Ovary (tissue), 9 donors: ENCODE results near the gene CPLX3. TPM values are rescaled to one million over a fixed set of nuclear protein-coding genes. Genes with fewer than 3 reads are reported as not detected.

Source experiments
- DNase-seq, 5 donors: peaks; one replicate each; pipeline ENCODE4 v3.0.0-alpha.2; 2019 to 2020
- H3K27ac ChIP-seq, 2 donors: fragments of 200-600 bp; one replicate each; pipeline versions ENCODE4 v1.5.1 to v1.8.0; 2019 to 2022
- H3K27me3 ChIP-seq: fragments of 200-600 bp; one replicate; pipeline ENCODE4 v1.8.0; 2022
- H3K36me3 ChIP-seq: fragments of 200-600 bp; sonication (generic); one replicate; pipeline ENCODE4 v1.5.1; 2019
- H3K4me1 ChIP-seq: one replicate; pipeline ENCODE4 v1.8.1; 2013; ENCODE audit warnings: mild to moderate bottlenecking, moderate library complexity; ENCODE audit not compliant: insufficient read depth
- H3K4me3 ChIP-seq: fragments of 200-600 bp; sonication (generic); one replicate; pipeline ENCODE4 v1.5.1; 2017
- H3K9me3 ChIP-seq, 2 donors: fragments of 200-600 bp in 1 of 2; sonication (generic) in 1 of 2; one replicate each; pipeline versions ENCODE4 v1.5.1 to v1.8.1; 2013 to 2019; ENCODE audit warnings: mild to moderate bottlenecking in 1 of 2, moderate library complexity in 1 of 2
- EP300 ChIP-seq: sonication (generic); formaldehyde crosslinking; IDR thresholded peaks from one replicate; pipeline ENCODE4 v1.6.1; 2017; ENCODE audit warnings: antibody characterized with exemption
- POLR2A ChIP-seq: fragments of 450-650 bp; IDR thresholded peaks from one replicate; pipeline ENCODE4 v1.6.1; 2017; ENCODE audit warnings: antibody characterized with exemption, mild to moderate bottlenecking, moderate library complexity
- WGBS, 3 donors: extraction: QIAGEN DNeasy Blood & Tissue Kit in 1 of 3; methylation state at CpG; one replicate each; pipeline versions ENCODE4 v1.1.5 to v1.1.7; 2013 to 2017; 5-methylcytosine and 5-hydroxymethylcytosine counted together
- intact Hi-C, 4 donors: fragments of 100-400 bp; cut with DNase I; formaldehyde crosslinking; loops; one replicate each; pipeline versions ENCODE4 v1.11.0 to v1.15.1; 2022 to 2023
- polyA plus RNA-seq, 2 donors: library from polyadenylated mRNA; stranded (reverse); fragments of 200-250 nt in 1 of 2; fragments of 350-450 nt in 1 of 2; fragmentation: Illumina TruSeq in 1 of 2; extraction: RNeasy Lipid Tissue Mini Kit (QIAGEN cat#74804) in 1 of 2; gene quantifications; one replicate each; pipeline ENCODE4 v1.2.3, GENCODE V29; 2013 to 2014
- total RNA-seq, 7 donors: library from RNA; depleted of rRNA in 2 of 7; stranded (reverse); fragments of >200 nt in 2 of 7; fragmentation: NEBNext Ultra II Directional in 3 of 7; extraction: Animal tissue kit (Norgen Biotek cat#: 25700) in 3 of 7; gene quantifications; one replicate each; pipeline versions ENCODE4 v1.1.0 to v1.2.4, GENCODE V29; 2016 to 2023
- TF ChIP-seq, protein P1 (sequence below), 3 donors: fragments of 450-650 bp in 2 of 3; fragments of 200-600 bp in 1 of 3; IDR thresholded peaks; one replicate each; pipeline versions ENCODE4 v1.5.1 to v1.8.0; 2016 to 2022; ENCODE audit warnings: antibody characterized with exemption in 3 of 3, mild to moderate bottlenecking in 1 of 3
- donor health status: DM: no; HTN: no; CAD: no; lungs with moderate emphysema.
- donor health status: DM: no; HTN: no; CAD: no.
- donor health status: Bipolar disorder and iron deficiency.
- donor health status: DM: yes; HTN: yes; CAD: no.
- donor health status: DM: no; HTN: no; CAD: no.
- donor health status: DM: yes; HTN: yes; CAD: no.

The CPLX3 gene
- total and polyA plus RNA-seq, 9 donors, result not detected

DNA sequence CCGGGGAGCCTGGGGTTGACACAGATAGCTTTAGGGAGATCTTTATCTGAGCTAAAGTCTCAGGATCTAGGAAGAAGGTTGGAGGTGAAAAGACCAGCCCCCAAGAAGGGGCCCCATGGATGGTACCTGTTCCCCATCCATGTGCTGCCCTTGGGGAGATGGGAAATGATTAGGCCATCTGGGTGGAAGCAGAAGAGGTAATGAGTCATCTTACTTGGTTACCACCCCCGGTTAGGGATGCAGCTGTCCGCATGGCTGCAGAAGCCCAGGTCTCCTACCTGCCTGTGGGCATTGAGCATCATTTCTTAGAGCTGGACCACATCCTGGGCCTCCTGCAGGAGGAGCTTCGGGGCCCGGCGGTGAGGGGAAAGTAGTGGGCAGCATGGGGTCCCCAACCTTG lies 3.1 kb upstream of the CPLX3 start:
- no peaks in the 10 kb centered on the region for H3K27me3 ChIP-seq
- intact Hi-C loops, result no loop called here
- H3K4me1 ChIP-seq, result peaks cover 3% of the 10 kb centered on the region
- no peak for DNase-seq
- no peak overlapping the region for H3K4me3 ChIP-seq
- H3K27ac ChIP-seq, result no peak overlapping the region
- WGBS, 3 donors, result 71 to 78% (median 73%) methylated on average over 6 of the region's 6 CpGs
- H3K9me3 ChIP-seq, result no peaks in the 10 kb centered on the region
- no peaks in the 10 kb centered on the region for H3K36me3 ChIP-seq
- TF ChIP-seq, protein P1, sequence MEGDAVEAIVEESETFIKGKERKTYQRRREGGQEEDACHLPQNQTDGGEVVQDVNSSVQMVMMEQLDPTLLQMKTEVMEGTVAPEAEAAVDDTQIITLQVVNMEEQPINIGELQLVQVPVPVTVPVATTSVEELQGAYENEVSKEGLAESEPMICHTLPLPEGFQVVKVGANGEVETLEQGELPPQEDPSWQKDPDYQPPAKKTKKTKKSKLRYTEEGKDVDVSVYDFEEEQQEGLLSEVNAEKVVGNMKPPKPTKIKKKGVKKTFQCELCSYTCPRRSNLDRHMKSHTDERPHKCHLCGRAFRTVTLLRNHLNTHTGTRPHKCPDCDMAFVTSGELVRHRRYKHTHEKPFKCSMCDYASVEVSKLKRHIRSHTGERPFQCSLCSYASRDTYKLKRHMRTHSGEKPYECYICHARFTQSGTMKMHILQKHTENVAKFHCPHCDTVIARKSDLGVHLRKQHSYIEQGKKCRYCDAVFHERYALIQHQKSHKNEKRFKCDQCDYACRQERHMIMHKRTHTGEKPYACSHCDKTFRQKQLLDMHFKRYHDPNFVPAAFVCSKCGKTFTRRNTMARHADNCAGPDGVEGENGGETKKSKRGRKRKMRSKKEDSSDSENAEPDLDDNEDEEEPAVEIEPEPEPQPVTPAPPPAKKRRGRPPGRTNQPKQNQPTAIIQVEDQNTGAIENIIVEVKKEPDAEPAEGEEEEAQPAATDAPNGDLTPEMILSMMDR (IDR thresholded peaks at IDR 0.05), result no peak
- no peak for TF ChIP-seq EP300
- no peak for TF ChIP-seq POLR2A

DNA sequence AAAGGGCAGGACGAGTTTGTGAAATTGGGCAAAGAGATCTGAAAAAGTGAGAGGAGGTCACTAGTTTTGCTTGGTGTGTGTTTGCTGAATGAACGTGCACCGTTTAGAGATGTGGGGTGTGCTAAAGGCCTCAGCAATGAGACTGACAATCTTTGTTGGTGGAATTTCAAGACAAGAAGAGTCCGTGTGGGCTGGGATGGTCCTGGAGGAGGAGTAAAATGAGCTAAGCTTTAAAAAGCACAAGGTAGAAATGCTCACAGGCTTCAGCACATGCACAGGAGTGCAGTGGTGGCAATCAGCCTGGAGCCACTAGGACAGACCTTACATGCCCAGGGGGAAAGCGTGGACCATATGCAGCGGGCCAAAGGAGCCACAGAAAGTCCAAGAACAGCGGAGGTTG lies 1.5 kb upstream of the CPLX3 start:
- WGBS, 3 donors, result 67 to 73% (median 71%) methylated on average over 7 of the region's 7 CpGs
- intact Hi-C loops, result no loop called here
- Histone ChIP-seq H3K27ac (no peak overlapping the region), H3K4me1 (peaks cover 3% of the 10 kb centered on the region), H3K9me3 (no peaks in the 10 kb centered on the region), H3K36me3 (no peaks in the 10 kb centered on the region), H3K27me3 (no peaks in the 10 kb centered on the region), H3K4me3 (no peak overlapping the region)
- no peak for DNase-seq
- TF ChIP-seq, protein P1 (IDR thresholded peaks at IDR 0.05), result no peak
- TF ChIP-seq EP300, result no peak
- TF ChIP-seq POLR2A, result no peak

DNA sequence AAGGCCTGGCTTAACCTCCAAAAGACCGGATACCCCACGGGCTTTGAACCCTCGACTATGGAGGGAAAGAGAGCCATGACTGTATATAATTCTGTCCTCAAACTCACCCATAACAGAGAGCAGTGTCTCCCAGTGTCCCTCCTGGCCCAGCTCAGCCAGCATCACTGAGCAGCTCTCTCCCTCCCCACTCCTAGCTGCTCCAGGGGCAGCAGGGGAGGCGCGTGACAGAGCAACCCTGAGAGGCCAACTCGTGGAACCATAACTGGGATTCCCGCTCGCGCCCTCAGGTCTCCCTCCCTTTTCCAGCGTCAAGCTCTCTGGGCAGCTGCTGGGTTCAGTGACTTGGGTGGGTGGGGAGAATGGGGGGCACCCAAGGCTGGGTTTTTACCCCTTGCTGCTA lies 561 bp upstream of the CPLX3 start:
- intact Hi-C loops, result no loop called here
- no peaks in the 10 kb centered on the region for H3K27me3 ChIP-seq
- peaks cover 3% of the 10 kb centered on the region for H3K4me1 ChIP-seq
- H3K9me3 ChIP-seq, result no peaks in the 10 kb centered on the region
- DNase-seq, result no peak
- H3K27ac ChIP-seq, result no peak overlapping the region
- TF ChIP-seq, protein P1 (IDR thresholded peaks at IDR 0.05), result no peak
- TF ChIP-seq POLR2A (no peak), EP300 (no peak)
- WGBS, 3 donors, result 22 to 35% (median 34%) methylated on average over 10 of the region's 10 CpGs
- H3K4me3 ChIP-seq, result no peak overlapping the region
- no peaks in the 10 kb centered on the region for H3K36me3 ChIP-seq

DNA sequence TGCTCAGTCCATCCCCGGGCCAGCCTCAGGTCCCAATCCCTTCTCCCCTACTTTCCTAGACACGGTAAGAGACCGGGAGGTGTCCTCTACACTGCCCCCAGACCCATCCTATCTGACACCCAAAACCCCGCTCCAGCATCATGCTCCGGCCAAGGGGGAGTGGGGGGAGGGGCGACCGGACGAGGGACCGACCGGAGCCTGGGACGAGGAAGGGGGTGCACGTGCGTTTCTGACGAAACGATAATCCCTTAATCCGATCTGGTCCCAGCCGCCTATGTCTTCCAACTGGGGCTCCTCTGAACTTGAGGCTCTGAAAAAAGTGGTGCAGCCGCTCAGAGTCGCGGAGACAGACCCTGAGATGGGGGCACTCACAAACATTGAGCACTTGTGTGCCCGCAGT lies 494 bp downstream of the CPLX3 start:
- Histone ChIP-seq H3K4me1 (peaks cover 3% of the 10 kb centered on the region), H3K9me3 (no peaks in the 10 kb centered on the region), H3K36me3 (no peaks in the 10 kb centered on the region), H3K27ac (no peak overlapping the region), H3K4me3 (no peak overlapping the region), H3K27me3 (no peaks in the 10 kb centered on the region)
- TF ChIP-seq EP300 (no peak), POLR2A (no peak)
- TF ChIP-seq, protein P1 (IDR thresholded peaks at IDR 0.05), result no peak
- WGBS, 3 donors, result 12 to 14% (median 13%) methylated on average over 20 to 21 of the region's 21 CpGs
- DNase-seq, result no peak
- intact Hi-C loops, result no loop called here

DNA sequence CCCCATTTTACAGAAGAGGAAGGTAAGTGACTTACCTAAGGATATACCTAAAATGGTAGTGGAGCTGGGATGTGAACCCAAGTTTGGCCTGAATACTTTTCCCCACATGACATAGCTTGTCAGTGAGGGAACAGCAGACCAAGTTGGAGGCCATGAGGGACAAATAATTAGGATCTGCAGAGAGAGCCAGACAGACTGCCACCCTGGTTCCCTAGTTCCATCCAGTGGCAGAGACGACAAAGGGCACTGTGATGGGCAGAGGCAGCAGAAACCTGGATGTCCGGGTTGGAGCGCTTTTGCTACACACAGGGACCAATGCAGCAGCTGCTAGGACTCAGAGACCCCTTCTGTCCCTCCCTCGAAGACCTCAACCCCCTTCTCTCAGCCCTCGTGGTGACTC lies 1.2 kb downstream of the CPLX3 start:
- 52 to 61% (median 57%) methylated on average over 5 of the region's 5 CpGs for WGBS, 3 donors
- no peak overlapping the region for H3K27ac ChIP-seq
- no peak overlapping the region for H3K4me3 ChIP-seq
- no peaks in the 10 kb centered on the region for H3K27me3 ChIP-seq
- no peak for TF ChIP-seq EP300
- TF ChIP-seq, protein P1 (IDR thresholded peaks at IDR 0.05), result no peak
- no peak for TF ChIP-seq POLR2A
- DNase-seq, result no peak
- no peaks in the 10 kb centered on the region for H3K36me3 ChIP-seq
- peaks cover 3% of the 10 kb centered on the region for H3K4me1 ChIP-seq
- H3K9me3 ChIP-seq, result no peaks in the 10 kb centered on the region
- intact Hi-C loops, result no loop called here
